Measurements from ENCODE around the gene DPY30.

DPY30 gene

GRCh38 chr2:32039447-32040219, at the start of gene DPY30:
Gene DPY30, minus strand, starts transcription at chr2:32039805. Its CDS starts 349 bp downstream, at chr2:32039456.
- in situ Hi-C loops (cut with MboI; ENCODE audit: low sequenced_read_pairs, unreplicated experiment): no loop called here
- peak; percentile 94 for DNase-seq (ENCODE audit: low spot score)

GRCh38 chr2:32074134-32074506, 34.5 kb upstream of the DPY30 start:
- no peak for TF ChIP-seq CTCF (IDR thresholded peaks at IDR 0.05; ENCODE audit: borderline replicate concordance, control extremely low read depth, extremely low read depth, insufficient read depth, missing control alignments)
- in situ Hi-C loops (cut with MboI; ENCODE audit: low sequenced_read_pairs, unreplicated experiment): no loop called here
- no peak for DNase-seq (ENCODE audit: low spot score)

More at GRCh38 chr2:32039447-32040219, at the start of gene DPY30:
- TF ChIP-seq CTCF (IDR thresholded peaks at IDR 0.05; ENCODE audit: borderline replicate concordance, control extremely low read depth, extremely low read depth, insufficient read depth, missing control alignments): no peak

DNA sequence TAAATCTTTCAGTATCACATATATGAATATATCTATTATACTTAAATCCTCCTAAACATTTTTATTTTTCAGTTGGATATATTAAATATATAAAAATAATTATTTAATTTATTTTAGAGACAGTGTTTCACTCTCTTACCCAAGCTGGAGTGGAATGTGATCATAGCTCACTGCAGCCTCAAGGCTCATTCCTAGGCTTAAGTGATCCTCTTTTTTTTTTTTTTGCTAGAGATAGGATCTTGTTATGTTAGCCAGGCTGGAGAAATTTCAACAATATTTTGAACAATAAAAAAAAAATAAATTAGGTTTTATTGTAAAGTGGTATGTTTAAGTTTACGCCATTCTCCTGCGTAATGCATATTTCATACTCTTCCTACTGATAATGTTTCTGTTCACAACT, 27.9 kb upstream of the DPY30 start:
- in situ Hi-C loops (cut with MboI; ENCODE audit: low sequenced_read_pairs, unreplicated experiment): no loop called here
- TF ChIP-seq CTCF (IDR thresholded peaks at IDR 0.05; ENCODE audit: borderline replicate concordance, control extremely low read depth, extremely low read depth, insufficient read depth, missing control alignments): no peak
- DNase-seq (ENCODE audit: low spot score): no peak

DNA sequence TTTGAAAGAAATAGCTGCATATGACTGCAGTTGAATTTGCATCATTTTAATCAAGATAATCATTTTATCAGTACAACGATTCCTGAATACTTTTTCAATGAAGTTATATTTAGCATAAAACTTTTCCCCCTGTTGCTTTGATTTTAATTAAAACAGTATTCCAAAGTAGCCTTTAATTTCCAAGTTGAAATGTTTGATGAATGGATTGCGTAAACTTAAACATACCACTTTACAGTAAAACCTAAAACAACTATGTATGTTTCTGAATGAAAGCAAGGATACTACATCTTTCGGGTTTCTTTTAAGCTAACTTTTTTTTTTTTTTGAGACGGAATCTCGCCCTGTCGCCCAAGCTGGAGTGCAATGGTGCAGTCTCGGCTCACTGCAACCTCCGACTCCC, 25.1 kb upstream of the DPY30 start:
- TF ChIP-seq CTCF (IDR thresholded peaks at IDR 0.05; ENCODE audit: borderline replicate concordance, control extremely low read depth, extremely low read depth, insufficient read depth, missing control alignments): no peak
- DNase-seq (ENCODE audit: low spot score): no peak
- in situ Hi-C loops (cut with MboI; ENCODE audit: low sequenced_read_pairs, unreplicated experiment): no loop called here

GRCh38 chr2:32064021-32064601, 24.5 kb upstream of the DPY30 start:
- no peak for TF ChIP-seq CTCF (IDR thresholded peaks at IDR 0.05; ENCODE audit: borderline replicate concordance, control extremely low read depth, extremely low read depth, insufficient read depth, missing control alignments)
- in situ Hi-C loops (cut with MboI; ENCODE audit: low sequenced_read_pairs, unreplicated experiment): no loop called here
- peak; percentile 51 for DNase-seq (ENCODE audit: low spot score)

DNA sequence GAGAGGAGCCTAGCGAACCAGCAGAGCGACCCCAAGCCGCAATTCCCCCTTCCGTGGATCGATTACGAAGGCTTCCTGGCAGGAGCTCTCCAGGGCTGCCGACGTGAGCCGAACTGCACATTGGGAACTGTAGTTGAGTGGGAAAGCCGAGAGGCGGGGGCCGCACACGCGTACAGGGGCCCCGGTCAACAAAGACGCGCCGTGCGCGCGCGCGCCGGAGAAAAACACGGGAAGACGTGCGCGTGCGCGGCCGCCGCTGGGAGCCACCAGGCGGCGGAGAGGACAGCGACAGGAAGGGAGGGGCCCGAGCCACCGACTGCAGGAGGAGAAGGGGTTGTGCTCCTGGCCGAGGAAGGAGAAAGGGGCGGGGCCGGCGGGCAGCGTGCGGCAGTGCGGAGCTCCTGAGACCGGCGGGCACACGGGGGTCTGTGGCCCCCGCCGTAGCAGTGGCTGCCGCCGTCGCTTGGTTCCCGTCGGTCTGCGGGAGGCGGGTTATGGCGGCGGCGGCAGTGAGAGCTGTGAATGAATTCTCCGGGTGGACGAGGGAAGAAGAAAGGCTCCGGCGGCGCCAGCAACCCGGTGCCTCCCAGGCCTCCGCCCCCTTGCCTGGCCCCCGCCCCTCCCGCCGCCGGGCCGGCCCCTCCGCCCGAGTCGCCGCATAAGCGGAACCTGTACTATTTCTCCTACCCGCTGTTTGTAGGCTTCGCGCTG, 23.9 kb upstream of the DPY30 start, which contains the start of gene SPAST:
TSS of gene SPAST (plus strand) at position 247 of the 711 bp plus-strand sequence. CDS start at position 523, 276 bp downstream.
- no peak for TF ChIP-seq CTCF (IDR thresholded peaks at IDR 0.05; ENCODE audit: borderline replicate concordance, control extremely low read depth, extremely low read depth, insufficient read depth, missing control alignments)
- in situ Hi-C loops (cut with MboI; ENCODE audit: low sequenced_read_pairs, unreplicated experiment): no loop called here
- peak; percentile 99 for DNase-seq (ENCODE audit: low spot score)
